Measurements from ENCODE around the gene SLC16A6. TPM values are rescaled to one million over a fixed set of nuclear protein-coding genes. Genes with fewer than 3 reads are reported as not detected.
"Not testable (repeated sequence)": the region's sequence is repeated elsewhere in the genome, so short reads cannot be mapped to it uniquely, and the experiment has no call there.

SLC16A6 gene
- polyA plus RNA-seq, 1 of the 3 experiments (the other 2 are of a cell fraction): not detected

DNA sequence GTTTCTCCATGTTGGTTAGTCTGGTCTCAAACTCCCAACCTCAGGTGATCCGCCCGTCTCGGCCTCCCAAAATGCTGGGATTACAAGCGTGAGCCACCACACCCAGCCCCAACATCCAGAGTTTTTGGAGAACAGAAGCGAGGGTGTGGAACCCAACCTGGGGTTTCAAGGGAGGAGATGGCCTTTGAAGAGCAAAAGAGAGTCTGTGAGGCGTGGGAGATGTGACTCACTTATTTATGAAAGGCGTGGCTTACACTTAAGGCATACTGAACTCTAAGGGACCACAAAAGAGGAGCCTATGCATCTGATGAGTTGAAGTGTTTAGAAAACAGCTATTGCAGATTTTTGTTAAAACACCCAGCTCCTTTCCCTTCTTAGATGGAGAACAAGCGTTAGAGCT lies 19.2 kb upstream of the SLC16A6 start:
- WGBS (ENCODE audit: low lambda C conversion rate): 56% methylated on average over 8 of the region's 8 CpGs
- peaks cover 7% of the 10 kb centered on the region; the same call in 1 of the 2 replicates for H3K27me3 ChIP-seq (ENCODE audit: insufficient read depth)
- no peaks in the 10 kb centered on the region for H3K9me3 ChIP-seq
- H3K36me3 ChIP-seq (replicated peaks in 1 of 2; ENCODE audit: control insufficient read depth in 1 of 2, insufficient read depth in 2 of 2, low read length in 1 of 2): no peaks in the 10 kb centered on the region
- H3K9ac ChIP-seq: no peak overlapping the region
- POLR2A ChIA-PET: no interaction called here
- no peak overlapping the region for H3K27ac ChIP-seq (ENCODE audit: low read depth in 2 of 2, low read length in 1 of 2)
- TF ChIP-seq MEF2A (IDR thresholded peaks at IDR 0.05; ENCODE audit: borderline replicate concordance, low read depth) (no peak), EZH2phosphoT487 (IDR thresholded peaks at IDR 0.05; ENCODE audit: borderline replicate concordance, low read depth) (no peak), GABPA (IDR thresholded peaks at IDR 0.05; ENCODE audit: low read depth) (no peak), EP300 (IDR thresholded peaks at IDR 0.05; ENCODE audit: borderline replicate concordance in 1 of 2, low read depth in 1 of 2, low read length in 1 of 2) (no peak), FOSL2 (IDR thresholded peaks at IDR 0.05; ENCODE audit: borderline replicate concordance, low read depth) (no peak), USF1 (IDR thresholded peaks at IDR 0.05; ENCODE audit: borderline replicate concordance, low read depth) (no peak), TEAD4 (IDR thresholded peaks at IDR 0.05; ENCODE audit: borderline replicate concordance, insufficient read depth) (no peak)
- TF ChIP-seq, protein P1, sequence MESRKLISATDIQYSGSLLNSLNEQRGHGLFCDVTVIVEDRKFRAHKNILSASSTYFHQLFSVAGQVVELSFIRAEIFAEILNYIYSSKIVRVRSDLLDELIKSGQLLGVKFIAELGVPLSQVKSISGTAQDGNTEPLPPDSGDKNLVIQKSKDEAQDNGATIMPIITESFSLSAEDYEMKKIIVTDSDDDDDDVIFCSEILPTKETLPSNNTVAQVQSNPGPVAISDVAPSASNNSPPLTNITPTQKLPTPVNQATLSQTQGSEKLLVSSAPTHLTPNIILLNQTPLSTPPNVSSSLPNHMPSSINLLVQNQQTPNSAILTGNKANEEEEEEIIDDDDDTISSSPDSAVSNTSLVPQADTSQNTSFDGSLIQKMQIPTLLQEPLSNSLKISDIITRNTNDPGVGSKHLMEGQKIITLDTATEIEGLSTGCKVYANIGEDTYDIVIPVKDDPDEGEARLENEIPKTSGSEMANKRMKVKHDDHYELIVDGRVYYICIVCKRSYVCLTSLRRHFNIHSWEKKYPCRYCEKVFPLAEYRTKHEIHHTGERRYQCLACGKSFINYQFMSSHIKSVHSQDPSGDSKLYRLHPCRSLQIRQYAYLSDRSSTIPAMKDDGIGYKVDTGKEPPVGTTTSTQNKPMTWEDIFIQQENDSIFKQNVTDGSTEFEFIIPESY (IDR thresholded peaks at IDR 0.05; ENCODE audit: borderline replicate concordance, low read depth): no peak
- TF ChIP-seq, protein P2, sequence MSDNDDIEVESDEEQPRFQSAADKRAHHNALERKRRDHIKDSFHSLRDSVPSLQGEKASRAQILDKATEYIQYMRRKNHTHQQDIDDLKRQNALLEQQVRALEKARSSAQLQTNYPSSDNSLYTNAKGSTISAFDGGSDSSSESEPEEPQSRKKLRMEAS (IDR thresholded peaks at IDR 0.05; ENCODE audit: low read depth): no peak
- TF ChIP-seq, protein P3, sequence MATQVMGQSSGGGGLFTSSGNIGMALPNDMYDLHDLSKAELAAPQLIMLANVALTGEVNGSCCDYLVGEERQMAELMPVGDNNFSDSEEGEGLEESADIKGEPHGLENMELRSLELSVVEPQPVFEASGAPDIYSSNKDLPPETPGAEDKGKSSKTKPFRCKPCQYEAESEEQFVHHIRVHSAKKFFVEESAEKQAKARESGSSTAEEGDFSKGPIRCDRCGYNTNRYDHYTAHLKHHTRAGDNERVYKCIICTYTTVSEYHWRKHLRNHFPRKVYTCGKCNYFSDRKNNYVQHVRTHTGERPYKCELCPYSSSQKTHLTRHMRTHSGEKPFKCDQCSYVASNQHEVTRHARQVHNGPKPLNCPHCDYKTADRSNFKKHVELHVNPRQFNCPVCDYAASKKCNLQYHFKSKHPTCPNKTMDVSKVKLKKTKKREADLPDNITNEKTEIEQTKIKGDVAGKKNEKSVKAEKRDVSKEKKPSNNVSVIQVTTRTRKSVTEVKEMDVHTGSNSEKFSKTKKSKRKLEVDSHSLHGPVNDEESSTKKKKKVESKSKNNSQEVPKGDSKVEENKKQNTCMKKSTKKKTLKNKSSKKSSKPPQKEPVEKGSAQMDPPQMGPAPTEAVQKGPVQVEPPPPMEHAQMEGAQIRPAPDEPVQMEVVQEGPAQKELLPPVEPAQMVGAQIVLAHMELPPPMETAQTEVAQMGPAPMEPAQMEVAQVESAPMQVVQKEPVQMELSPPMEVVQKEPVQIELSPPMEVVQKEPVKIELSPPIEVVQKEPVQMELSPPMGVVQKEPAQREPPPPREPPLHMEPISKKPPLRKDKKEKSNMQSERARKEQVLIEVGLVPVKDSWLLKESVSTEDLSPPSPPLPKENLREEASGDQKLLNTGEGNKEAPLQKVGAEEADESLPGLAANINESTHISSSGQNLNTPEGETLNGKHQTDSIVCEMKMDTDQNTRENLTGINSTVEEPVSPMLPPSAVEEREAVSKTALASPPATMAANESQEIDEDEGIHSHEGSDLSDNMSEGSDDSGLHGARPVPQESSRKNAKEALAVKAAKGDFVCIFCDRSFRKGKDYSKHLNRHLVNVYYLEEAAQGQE (IDR thresholded peaks at IDR 0.05; ENCODE audit: low read depth, low read length): no peak
- no peaks in the 10 kb centered on the region for H3K4me1 ChIP-seq (ENCODE audit: control insufficient read depth in 1 of 2, insufficient read depth in 2 of 2, low read depth in 1 of 2, low read length in 1 of 2)
- CTCF ChIA-PET: interaction anchor here (3.5 kb wide), 1 partner anchor 89 kb away, joined by 14 read pairs; no protein-coding TSS in a partner anchor
- no peak overlapping the region for H3K4me2 ChIP-seq
- DNase-seq: no peak
- no peak overlapping the region for H3K4me3 ChIP-seq (ENCODE audit: low read depth in 2 of 2, low read length in 1 of 2)
- H3F3A ChIP-seq (replicated peaks; ENCODE audit: insufficient read depth): no peaks in the 10 kb centered on the region
- no peaks in the 10 kb centered on the region for H4K20me1 ChIP-seq (ENCODE audit: insufficient read depth)
- no peak overlapping the region for H2AFZ ChIP-seq (ENCODE audit: low read depth)
- no peaks in the 10 kb centered on the region for H3K79me2 ChIP-seq (ENCODE audit: insufficient read depth)
- no peaks in the 10 kb centered on the region for H3K9me2 ChIP-seq

DNA sequence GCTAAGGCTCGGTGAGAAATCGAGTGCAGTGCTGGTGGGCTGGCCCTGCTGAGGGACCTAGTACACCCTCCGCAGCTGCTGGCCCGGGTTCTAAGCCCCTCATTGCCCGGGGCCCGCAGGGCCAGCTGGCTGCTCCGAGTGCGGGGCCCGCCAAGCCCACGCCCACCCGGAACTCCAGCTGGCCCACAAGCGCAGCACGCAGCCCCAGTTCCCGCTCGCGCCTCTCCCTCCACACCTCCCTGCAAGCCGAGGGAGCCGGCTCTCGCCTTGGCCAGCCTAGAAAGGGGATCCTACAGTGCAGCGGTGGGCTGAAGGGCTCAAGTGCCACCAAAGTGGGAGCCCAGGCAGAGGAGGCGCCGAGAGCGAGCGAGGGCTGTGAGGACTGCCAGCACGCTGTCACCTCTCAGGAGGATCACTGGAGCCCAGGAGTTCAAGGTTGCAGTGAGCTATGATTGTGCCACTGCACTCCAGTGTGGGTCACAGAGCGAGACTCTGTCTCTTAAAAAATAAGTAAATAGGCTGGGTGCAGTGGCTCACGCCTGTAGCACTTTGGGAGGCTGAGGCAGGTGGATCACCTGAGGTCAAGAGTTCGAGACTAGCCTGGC lies 18.2 kb upstream of the SLC16A6 start:
- H3K79me2 ChIP-seq (ENCODE audit: insufficient read depth); POLR2A ChIA-PET; H3K4me3 ChIP-seq (ENCODE audit: low read depth in 2 of 2, low read length in 1 of 2); H3K4me2 ChIP-seq; H3K4me1 ChIP-seq (ENCODE audit: control insufficient read depth in 1 of 2, insufficient read depth in 2 of 2, low read depth in 1 of 2, low read length in 1 of 2); DNase-seq; H3K9ac ChIP-seq; H3K9me3 ChIP-seq; H2AFZ ChIP-seq (ENCODE audit: low read depth); H3K9me2 ChIP-seq; H3K36me3 ChIP-seq (replicated peaks in 1 of 2; ENCODE audit: control insufficient read depth in 1 of 2, insufficient read depth in 2 of 2, low read length in 1 of 2); H3K27me3 ChIP-seq (ENCODE audit: insufficient read depth); H3K27ac ChIP-seq (ENCODE audit: low read depth in 2 of 2, low read length in 1 of 2); H4K20me1 ChIP-seq (ENCODE audit: insufficient read depth); H3F3A ChIP-seq (replicated peaks; ENCODE audit: insufficient read depth): not testable (repeated sequence)
- CTCF ChIA-PET: interaction anchor here (3.5 kb wide), 1 partner anchor 90 kb away, joined by 14 read pairs; no protein-coding TSS in a partner anchor
- 76% methylated on average over 26 of the region's 28 CpGs for WGBS (ENCODE audit: low lambda C conversion rate)

GRCh38 chr17:68308486-68308885 lies 17.6 kb upstream of the SLC16A6 start:
- H3K4me1 ChIP-seq (ENCODE audit: control insufficient read depth in 1 of 2, insufficient read depth in 2 of 2, low read depth in 1 of 2, low read length in 1 of 2); CTCF ChIA-PET; H3K9me3 ChIP-seq; POLR2A ChIA-PET; H2AFZ ChIP-seq (ENCODE audit: low read depth); H3K9ac ChIP-seq; H3K4me3 ChIP-seq (ENCODE audit: low read depth in 2 of 2, low read length in 1 of 2); H3K79me2 ChIP-seq (ENCODE audit: insufficient read depth); H4K20me1 ChIP-seq (ENCODE audit: insufficient read depth); H3K27ac ChIP-seq (ENCODE audit: low read depth in 2 of 2, low read length in 1 of 2); H3K27me3 ChIP-seq (ENCODE audit: insufficient read depth); H3K4me2 ChIP-seq; DNase-seq; H3K36me3 ChIP-seq (replicated peaks in 1 of 2; ENCODE audit: control insufficient read depth in 1 of 2, insufficient read depth in 2 of 2, low read length in 1 of 2); H3K9me2 ChIP-seq; H3F3A ChIP-seq (replicated peaks; ENCODE audit: insufficient read depth): not testable (repeated sequence)
- WGBS (ENCODE audit: low lambda C conversion rate): 84% methylated on average over 7 of the region's 7 CpGs
